ENCODE measurements around the gene CAMK4. TPM values are rescaled to one million over a fixed set of nuclear protein-coding genes. Genes with fewer than 3 reads are reported as not detected.
A peak's percentile ranks its signal among the peaks of the same experiment; 100 is the strongest.

CAMK4 gene
- total RNA-seq, 2 experiments from 2014 or later = 33.3 to 36.5 TPM

GRCh38 chr5:111447099-111447498, 222.9 kb downstream of the CAMK4 start:
- DNase-seq = no peak
- ChIA-PET POLR2A (no interaction called here), CTCF (no interaction called here)
- Mint-ChIP-seq H3K4me3 (no peak overlapping the region), H3K36me3 (peaks cover 26% of the 10 kb centered on the region), H3K27me3 (no peaks in the 10 kb centered on the region), H3K27ac (no peak overlapping the region), H3K4me1 (ENCODE audit: low read depth) (peaks cover 14% of the 10 kb centered on the region), H3K9me3 (no peaks in the 10 kb centered on the region)
- intact Hi-C loops (cut with micrococcal nuclease) = no loop called here

DNA sequence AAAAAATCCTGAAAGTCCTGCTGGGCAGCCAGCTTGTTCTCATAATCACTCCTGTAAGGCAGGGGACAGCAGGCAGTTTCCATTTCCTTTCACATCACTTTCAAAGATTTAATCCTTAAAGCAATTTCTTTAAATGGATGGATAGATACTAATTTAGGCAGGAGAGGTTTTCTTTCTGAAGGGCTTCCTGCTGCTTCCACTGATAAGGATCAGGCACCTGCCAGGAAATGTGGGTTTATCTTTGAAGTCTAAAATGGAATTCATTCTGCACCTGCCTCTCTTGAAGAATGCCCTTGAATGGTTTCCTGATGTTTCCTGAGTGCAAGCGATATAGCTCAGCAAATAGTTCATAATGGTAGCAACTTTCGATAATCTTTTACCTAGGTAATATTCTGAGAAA, 223.6 kb downstream of the CAMK4 start:
- Mint-ChIP-seq H3K27ac (no peak overlapping the region), H3K9me3 (no peaks in the 10 kb centered on the region), H3K4me3 (no peak overlapping the region), H3K27me3 (no peaks in the 10 kb centered on the region), H3K4me1 (ENCODE audit: low read depth) (peaks cover 14% of the 10 kb centered on the region), H3K36me3 (peaks cover 27% of the 10 kb centered on the region)
- ChIA-PET CTCF (interaction anchor here (0.7 kb wide), 1 partner anchor 84 kb away, joined by 3 read pairs; no protein-coding TSS in a partner anchor), POLR2A (interaction anchor here (0.7 kb wide), 1 partner anchor 585 kb away, joined by 3 read pairs; no protein-coding TSS in a partner anchor)
- no peak for DNase-seq
- intact Hi-C loops (cut with micrococcal nuclease) = no loop called here

DNA sequence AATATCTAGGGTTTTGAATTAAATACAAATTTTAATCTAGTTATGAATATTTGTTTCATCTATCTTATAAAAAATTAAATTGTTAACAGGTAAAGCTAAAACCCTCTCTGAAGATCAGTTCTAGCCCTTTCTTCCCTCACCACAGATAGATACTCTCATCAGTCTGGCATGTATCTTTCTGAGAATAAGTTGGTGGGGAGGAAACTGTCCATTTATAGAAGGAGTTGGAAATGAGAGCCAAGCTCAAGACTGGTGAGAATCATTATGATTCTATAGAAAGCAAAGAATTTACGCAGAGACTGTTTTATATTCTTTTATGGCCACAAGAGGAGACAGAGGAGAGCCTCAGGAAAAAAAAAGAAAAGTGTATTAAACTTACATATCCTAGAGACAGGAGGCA, 229.1 kb downstream of the CAMK4 start:
- no peak overlapping the region for H3K27ac Mint-ChIP-seq
- H3K4me3 Mint-ChIP-seq = no peak overlapping the region
- H3K27me3 Mint-ChIP-seq = no peaks in the 10 kb centered on the region
- intact Hi-C loops (cut with micrococcal nuclease) = no loop called here
- no peak for DNase-seq
- H3K36me3 Mint-ChIP-seq = peaks cover 21% of the 10 kb centered on the region
- CTCF ChIA-PET = no interaction called here
- H3K4me1 Mint-ChIP-seq (ENCODE audit: low read depth) = no peaks in the 10 kb centered on the region
- H3K9me3 Mint-ChIP-seq = no peaks in the 10 kb centered on the region
- POLR2A ChIA-PET = no interaction called here

GRCh38 chr5:111453747-111454146, 229.6 kb downstream of the CAMK4 start:
- POLR2A ChIA-PET = no interaction called here
- intact Hi-C loops (cut with micrococcal nuclease) = no loop called here
- Mint-ChIP-seq H3K4me3 (no peak overlapping the region), H3K9me3 (no peaks in the 10 kb centered on the region), H3K27ac (no peak overlapping the region), H3K36me3 (peaks cover 21% of the 10 kb centered on the region), H3K4me1 (ENCODE audit: low read depth) (no peaks in the 10 kb centered on the region), H3K27me3 (no peaks in the 10 kb centered on the region)
- no peak for DNase-seq
- CTCF ChIA-PET = no interaction called here

GRCh38 chr5:111454198-111454622, 230.0 kb downstream of the CAMK4 start:
- Mint-ChIP-seq H3K27ac (no peak overlapping the region), H3K4me1 (ENCODE audit: low read depth) (no peaks in the 10 kb centered on the region), H3K27me3 (no peaks in the 10 kb centered on the region), H3K4me3 (no peak overlapping the region), H3K36me3 (peaks cover 24% of the 10 kb centered on the region), H3K9me3 (no peaks in the 10 kb centered on the region)
- CTCF ChIA-PET = no interaction called here
- POLR2A ChIA-PET = no interaction called here
- no peak for DNase-seq
- intact Hi-C loops (cut with micrococcal nuclease) = no loop called here

- Mint-ChIP-seq H3K9me3 (no peaks in the 10 kb centered on the region), H3K4me1 (ENCODE audit: low read depth) (no peaks in the 10 kb centered on the region), H3K27me3 (no peaks in the 10 kb centered on the region), H3K36me3 (peaks cover 22% of the 10 kb centered on the region), H3K27ac (no peak overlapping the region), H3K4me3 (no peak overlapping the region)
- ChIA-PET POLR2A (interaction anchor here (0.6 kb wide), 1 partner anchor 254 kb away, joined by 3 read pairs; no protein-coding TSS in a partner anchor), CTCF (no interaction called here)
- no peak for DNase-seq
- intact Hi-C loops (cut with micrococcal nuclease) = no loop called here
Measured at GRCh38 chr5:111454776-111455175, 230.6 kb downstream of the CAMK4 start.

- H3K27ac Mint-ChIP-seq = peak overlapping the region; percentile 25
- H3K4me1 Mint-ChIP-seq (ENCODE audit: low read depth) = peaks cover 7% of the 10 kb centered on the region
- no peaks in the 10 kb centered on the region for H3K27me3 Mint-ChIP-seq
- H3K9me3 Mint-ChIP-seq = no peaks in the 10 kb centered on the region
- H3K4me3 Mint-ChIP-seq = no peak overlapping the region
- CTCF ChIA-PET = interaction anchor here (1.0 to 1.1 kb wide), 2 partner anchors 23 to 72 kb away, joined by 3 read pairs; no protein-coding TSS in a partner anchor
- POLR2A ChIA-PET = no interaction called here
- DNase-seq = no peak
- intact Hi-C loops (cut with micrococcal nuclease) = no loop called here
- H3K36me3 Mint-ChIP-seq = peaks cover 28% of the 10 kb centered on the region
Measured at GRCh38 chr5:111461255-111461671, 237.1 kb downstream of the CAMK4 start.

DNA sequence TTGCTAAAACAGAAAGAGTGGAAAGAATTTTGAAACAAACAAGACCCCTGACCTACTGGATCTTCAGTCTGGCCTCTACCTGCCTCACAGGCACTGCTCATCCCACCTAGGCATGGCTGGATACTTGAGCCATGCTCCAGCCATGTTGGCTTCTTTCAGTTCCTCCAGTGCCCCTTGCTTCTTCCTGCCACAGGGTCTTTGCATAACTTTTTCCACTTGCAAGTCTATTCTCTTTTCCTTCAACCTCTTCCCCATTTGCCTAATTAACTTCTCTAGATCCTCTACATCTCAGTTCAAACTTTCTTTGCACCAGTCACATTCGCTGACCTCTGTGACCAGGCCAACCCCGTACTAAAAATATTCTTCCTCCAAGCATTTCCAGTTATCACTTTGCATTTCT, 237.8 kb downstream of the CAMK4 start:
- Mint-ChIP-seq H3K9me3 (no peaks in the 10 kb centered on the region), H3K27me3 (no peaks in the 10 kb centered on the region), H3K4me1 (ENCODE audit: low read depth) (peaks cover 7% of the 10 kb centered on the region), H3K36me3 (peaks cover 28% of the 10 kb centered on the region), H3K4me3 (no peak overlapping the region), H3K27ac (no peak overlapping the region)
- no peak for DNase-seq
- ChIA-PET POLR2A (no interaction called here), CTCF (interaction anchor here (1.0 to 1.1 kb wide), 2 partner anchors 24 to 73 kb away, joined by 3 read pairs; no protein-coding TSS in a partner anchor)
- intact Hi-C loops (cut with micrococcal nuclease) = no loop called here

DNA sequence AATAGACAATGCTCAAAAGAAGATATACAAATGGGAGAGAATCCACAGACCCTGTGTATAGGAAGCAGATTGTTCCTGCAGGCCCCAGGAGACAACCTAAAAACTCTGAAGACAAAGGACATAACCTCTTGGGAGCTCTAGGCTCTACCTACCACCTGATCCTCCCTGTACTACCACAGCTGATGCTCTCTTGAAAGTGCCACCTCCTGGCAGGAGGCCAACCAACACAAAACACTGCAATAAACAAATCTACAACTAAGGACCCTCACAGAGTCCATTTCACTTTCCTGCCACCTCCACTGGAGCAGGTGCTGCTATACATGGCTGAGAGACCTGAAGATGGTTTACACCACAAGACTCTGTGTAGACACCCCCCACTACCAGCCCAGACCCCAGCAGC, 239.1 kb downstream of the CAMK4 start:
- H3K27ac Mint-ChIP-seq = no peak overlapping the region
- DNase-seq = no peak
- H3K27me3 Mint-ChIP-seq = no peaks in the 10 kb centered on the region
- H3K4me3 Mint-ChIP-seq = no peak overlapping the region
- no peaks in the 10 kb centered on the region for H3K9me3 Mint-ChIP-seq
- ChIA-PET POLR2A (no interaction called here), CTCF (no interaction called here)
- intact Hi-C loops (cut with micrococcal nuclease) = no loop called here
- peaks cover 29% of the 10 kb centered on the region for H3K36me3 Mint-ChIP-seq
- peaks cover 7% of the 10 kb centered on the region for H3K4me1 Mint-ChIP-seq (ENCODE audit: low read depth)

GRCh38 chr5:111469293-111469896, 245.2 kb downstream of the CAMK4 start:
- H3K27me3 Mint-ChIP-seq = no peaks in the 10 kb centered on the region
- H3K27ac Mint-ChIP-seq = no peak overlapping the region
- H3K4me1 Mint-ChIP-seq (ENCODE audit: low read depth) = no peaks in the 10 kb centered on the region
- H3K36me3 Mint-ChIP-seq = peaks cover 11% of the 10 kb centered on the region
- ChIA-PET CTCF (interaction anchor here (0.5 to 0.6 kb wide), 2 partner anchors 62 to 116 kb away, joined by 3 read pairs; no protein-coding TSS in a partner anchor), POLR2A (no interaction called here)
- H3K4me3 Mint-ChIP-seq = no peak overlapping the region
- DNase-seq = no peak
- intact Hi-C loops (cut with micrococcal nuclease) = no loop called here
- H3K9me3 Mint-ChIP-seq = no peaks in the 10 kb centered on the region

GRCh38 chr5:111469903-111470302, 245.7 kb downstream of the CAMK4 start:
- Mint-ChIP-seq H3K36me3 (peaks cover 11% of the 10 kb centered on the region), H3K27me3 (no peaks in the 10 kb centered on the region), H3K27ac (no peak overlapping the region), H3K4me1 (ENCODE audit: low read depth) (no peaks in the 10 kb centered on the region), H3K4me3 (no peak overlapping the region), H3K9me3 (no peaks in the 10 kb centered on the region)
- CTCF ChIA-PET = interaction anchor here (0.5 to 0.6 kb wide), 2 partner anchors 62 to 117 kb away, joined by 3 read pairs; no protein-coding TSS in a partner anchor
- no peak for DNase-seq
- POLR2A ChIA-PET = no interaction called here
- intact Hi-C loops (cut with micrococcal nuclease) = no loop called here

- DNase-seq = no peak
- CTCF ChIA-PET = no interaction called here
- no peak overlapping the region for H3K4me3 Mint-ChIP-seq
- H3K4me1 Mint-ChIP-seq (ENCODE audit: low read depth) = no peaks in the 10 kb centered on the region
- peaks cover 9% of the 10 kb centered on the region for H3K36me3 Mint-ChIP-seq
- no peak overlapping the region for H3K27ac Mint-ChIP-seq
- intact Hi-C loops (cut with micrococcal nuclease) = no loop called here
- no peaks in the 10 kb centered on the region for H3K27me3 Mint-ChIP-seq
- POLR2A ChIA-PET = no interaction called here
- no peaks in the 10 kb centered on the region for H3K9me3 Mint-ChIP-seq
Measured at GRCh38 chr5:111472096-111472495, 247.9 kb downstream of the CAMK4 start.

GRCh38 chr5:111472579-111472978, 248.4 kb downstream of the CAMK4 start:
- intact Hi-C loops (cut with micrococcal nuclease) = no loop called here
- no peak overlapping the region for H3K4me3 Mint-ChIP-seq
- CTCF ChIA-PET = no interaction called here

More at GRCh38 chr5:111472579-111472978, 248.4 kb downstream of the CAMK4 start:
- no peaks in the 10 kb centered on the region for H3K4me1 Mint-ChIP-seq (ENCODE audit: low read depth)
- POLR2A ChIA-PET = no interaction called here
- no peaks in the 10 kb centered on the region for H3K27me3 Mint-ChIP-seq
- DNase-seq = no peak
- H3K27ac Mint-ChIP-seq = peak overlapping the region; percentile 40
- peaks cover 7% of the 10 kb centered on the region for H3K36me3 Mint-ChIP-seq
- no peaks in the 10 kb centered on the region for H3K9me3 Mint-ChIP-seq
